H1 (cell line): Measurements from ENCODE around the gene ZFYVE21. TPM values are rescaled to one million over a fixed set of nuclear protein-coding genes. Genes with fewer than 3 reads are reported as not detected.

Experiments used
- CTCF ChIA-PET: fragments of 300-600 bp; sonication (Branson Sonifier 250); formaldehyde crosslinking; loops from one replicate; lab custom pipeline; 2021; ENCODE audit not compliant: partially characterized antibody; lab: Charles Lee
- POLR2A ChIA-PET: fragments of 300-600 bp; sonication (Branson Sonifier 250); formaldehyde crosslinking; loops from one replicate; lab custom pipeline; 2021; ENCODE audit warnings: inconsistent platforms; ENCODE audit not compliant: partially characterized antibody; lab: Charles Lee
- DNase-seq, 2 experiments: peaks; one replicate each; pipeline versions ENCODE4 v3.0.0 to v3.0.0-alpha.2; 2010 to 2022; ENCODE audit warnings: low spot score in 2 of 2, low read depth in 1 of 2, mixed read lengths in 1 of 2
- FAIRE-seq: peaks from 2 replicates; lab custom pipeline; 2011; peaks lifted over from hg19 to GRCh38; lab: Jason Lieb, UNC
- H2AFZ ChIP-seq: 2 replicates; pipeline ENCODE4 v1.8.1; 2012; ENCODE audit warnings: low read length, inconsistent platforms
- H2AK5ac ChIP-seq: 2 replicates; pipeline ENCODE4 v1.6.1; 2013; ENCODE audit warnings: low read depth, low read length
- H2BK120ac ChIP-seq: replicated peaks from 2 replicates; pipeline ENCODE3; 2013; ENCODE audit warnings: low read depth, low read length, inconsistent platforms
- H2BK12ac ChIP-seq: 2 replicates; pipeline ENCODE4 v1.6.1; 2013; ENCODE audit warnings: low read depth, low read length
- H2BK15ac ChIP-seq: 2 replicates; pipeline ENCODE4 v1.6.1; 2013; ENCODE audit warnings: low read length
- H2BK20ac ChIP-seq: 2 replicates; pipeline ENCODE4 v1.6.1; 2013; ENCODE audit warnings: low read length
- H2BK5ac ChIP-seq: 2 replicates; pipeline ENCODE4 v1.6.1; 2013; ENCODE audit warnings: low read depth, low read length
- H3K14ac ChIP-seq: 2 replicates; pipeline ENCODE4 v1.6.1; 2013; ENCODE audit warnings: inconsistent platforms; ENCODE audit not compliant: insufficient read length
- H3K18ac ChIP-seq: 2 replicates; pipeline ENCODE4 v1.6.1; 2013; ENCODE audit warnings: low read length; ENCODE audit errors: extremely low read depth
- H3K23ac ChIP-seq: 2 replicates; pipeline ENCODE4 v1.6.1; 2013; ENCODE audit warnings: inconsistent platforms; ENCODE audit not compliant: insufficient read length
- H3K23me2 ChIP-seq: 2 replicates; pipeline ENCODE4 v1.6.1; 2013; ENCODE audit warnings: low read depth, low read length
- H3K27ac ChIP-seq: 2 replicates; pipeline ENCODE4 v1.6.1; 2011; ENCODE audit warnings: low read depth, low read length, inconsistent platforms
- H3K27me3 ChIP-seq, 4 experiments: replicated peaks in 1 of 4; 1 replicate in 1 of 4; 2 replicates in 3 of 4; pipeline versions ENCODE4 v1.6.1 to v1.8.1; 2011 to 2013; ENCODE audit warnings: low read length in 3 of 4, mild to moderate bottlenecking in 3 of 4, inconsistent platforms in 2 of 4, mixed read lengths in 2 of 4, moderate library complexity in 1 of 4; ENCODE audit not compliant: control insufficient read depth in 3 of 4, insufficient read depth in 3 of 4; ENCODE audit errors: extremely low read depth in 1 of 4
- H3K36me3 ChIP-seq, 4 experiments: 2 replicates each; pipeline versions ENCODE4 v1.6.1 to v1.8.1; 2011 to 2013; ENCODE audit warnings: mild to moderate bottlenecking in 4 of 4, low read length in 3 of 4, moderate library complexity in 2 of 4, control low read depth in 1 of 4, inconsistent platforms in 1 of 4; ENCODE audit not compliant: insufficient read depth in 4 of 4, control insufficient read depth in 2 of 4
- H3K4ac ChIP-seq: replicated peaks from 2 replicates; pipeline ENCODE3; 2013; ENCODE audit warnings: low read length, low read depth, mixed read lengths, inconsistent platforms; ENCODE audit not compliant: insufficient read length
- H3K4me1 ChIP-seq, 4 experiments: replicated peaks in 1 of 4; 1 replicate in 1 of 4; 2 replicates in 3 of 4; pipeline versions ENCODE4 v1.6.1 to v1.8.1; 2011 to 2013; ENCODE audit warnings: low read length in 3 of 4, inconsistent platforms in 2 of 4, mixed read lengths in 1 of 4; ENCODE audit not compliant: insufficient read depth in 4 of 4, control insufficient read depth in 3 of 4
- H3K4me2 ChIP-seq, 2 experiments: 2 replicates each; pipeline versions ENCODE4 v1.6.1 to v1.8.1; 2011 to 2013; ENCODE audit warnings: low read depth in 2 of 2, low read length in 2 of 2, control low read depth in 1 of 2, inconsistent platforms in 1 of 2, mild to moderate bottlenecking in 1 of 2; ENCODE audit not compliant: insufficient read depth in 1 of 2
- H3K4me3 ChIP-seq, 4 experiments: fragments of 200-600, 300-600 bp in 1 of 4; sonication (generic), shearing (Covaris generic), sonication (Bioruptor Twin) in 1 of 4; 2 replicates each; pipeline versions ENCODE4 v1.5.1 to v1.8.1; 2011 to 2016; ENCODE audit warnings: low read length in 4 of 4, low read depth in 3 of 4, control low read depth in 2 of 4, inconsistent platforms in 2 of 4, mild to moderate bottlenecking in 2 of 4, mixed read lengths in 1 of 4, moderate library complexity in 1 of 4; ENCODE audit not compliant: insufficient read depth in 2 of 4; ENCODE audit errors: extremely low read depth in 1 of 4
- H3K56ac ChIP-seq: replicated peaks from 2 replicates; pipeline ENCODE3; 2013; ENCODE audit warnings: low read depth, mild to moderate bottlenecking, mixed read lengths, low read length, inconsistent platforms; ENCODE audit not compliant: insufficient read length
- H3K79me1 ChIP-seq: 2 replicates; pipeline ENCODE4 v1.6.1; 2013; ENCODE audit warnings: low read depth, low read length, control low read depth
- H3K79me2 ChIP-seq, 2 experiments: 2 replicates each; pipeline versions ENCODE4 v1.6.1 to v1.8.1; 2012 to 2013; ENCODE audit warnings: low read length in 2 of 2, mild to moderate bottlenecking in 2 of 2, inconsistent platforms in 1 of 2; ENCODE audit not compliant: insufficient read depth in 2 of 2, control insufficient read depth in 1 of 2
- H3K9ac ChIP-seq, 4 experiments: replicated peaks in 1 of 4; 1 replicate in 1 of 4; 2 replicates in 3 of 4; pipeline versions ENCODE4 v1.6.1 to v1.8.1; 2011 to 2013; ENCODE audit warnings: low read depth in 3 of 4, low read length in 3 of 4, control low read depth in 2 of 4, mild to moderate bottlenecking in 2 of 4, moderate library complexity in 2 of 4, inconsistent platforms in 1 of 4; ENCODE audit errors: extremely low read depth in 1 of 4
- H3K9me3 ChIP-seq, 2 experiments: 2 replicates each; pipeline versions ENCODE4 v1.6.1 to v1.8.1; 2012 to 2013; ENCODE audit warnings: mild to moderate bottlenecking in 2 of 2, moderate library complexity in 2 of 2, control low read depth in 1 of 2, inconsistent platforms in 1 of 2, low read depth in 1 of 2, low read length in 1 of 2, mixed read lengths in 1 of 2; ENCODE audit not compliant: insufficient read depth in 2 of 2
- H4K20me1 ChIP-seq, 2 experiments: replicated peaks in 1 of 2; 2 replicates each; pipeline versions ENCODE3 to v1.8.1; 2011 to 2013; ENCODE audit warnings: inconsistent platforms in 2 of 2, low read length in 2 of 2, mild to moderate bottlenecking in 1 of 2; ENCODE audit not compliant: insufficient read depth in 2 of 2, control insufficient read depth in 1 of 2
- H4K5ac ChIP-seq: 2 replicates; pipeline ENCODE4 v1.6.1; 2013; ENCODE audit warnings: low read length, low read depth, mixed read lengths, inconsistent platforms; ENCODE audit not compliant: insufficient read length
- H4K8ac ChIP-seq: 2 replicates; pipeline ENCODE4 v1.8.0; 2013; ENCODE audit warnings: mild to moderate bottlenecking, moderate library complexity, low read length, inconsistent platforms; ENCODE audit not compliant: insufficient read depth; ENCODE audit errors: extremely low read depth
- H4K91ac ChIP-seq: replicated peaks from 2 replicates; pipeline ENCODE3; 2013; ENCODE audit warnings: low read length, mixed read lengths, inconsistent platforms; ENCODE audit not compliant: insufficient read length
- E2F6 ChIP-seq: IDR thresholded peaks from 2 replicates; pipeline ENCODE4 v1.6.1; 2012; ENCODE audit warnings: inconsistent platforms
- PHF8 ChIP-seq: fragments of 200-600 bp; sonication (generic); conservative IDR thresholded peaks from 2 replicates; pipeline ENCODE4 v1.7.1; 2012; ENCODE audit warnings: low read depth, mild to moderate bottlenecking, inconsistent platforms, low read length, moderate library complexity
- USF2 ChIP-seq: IDR thresholded peaks from 2 replicates; pipeline ENCODE4 v1.6.1; 2011; ENCODE audit warnings: low read length, improper control_type of control experiment
- WGBS, 2 experiments: shearing (Covaris generic) in 1 of 2; methylation state at CpG; one replicate each; pipeline versions ENCODE4 v1.1.6 to v1.1.7; 2013 to 2015; ENCODE audit warnings: low lambda C conversion rate in 2 of 2, mixed read lengths in 2 of 2, inconsistent platforms in 1 of 2, low coverage in 1 of 2, missing lambda C conversion rate in 1 of 2; ENCODE audit not compliant: insufficient replicate concordance in 2 of 2, insufficient coverage in 1 of 2, insufficient read length in 1 of 2; ENCODE audit errors: extremely low coverage in 1 of 2, missing lambda C conversion rate in 1 of 2; 5-methylcytosine and 5-hydroxymethylcytosine counted together
- polyA plus RNA-seq, 7 experiments: library from polyadenylated mRNA; depleted of rRNA in 3 of 7; stranded (reverse) in 5 of 7; unstranded in 2 of 7; fragments of >200 nt in 5 of 7; fragments of 200-250 nt in 2 of 7; gene quantifications; 1 replicate in 5 of 7; 2 replicates in 1 of 7; 4 replicates in 1 of 7; pipeline versions ENCODE4 v1.2.1 to v1.2.3, GENCODE V29; 2011 to 2013; ENCODE audit warnings: missing spikeins in 2 of 7, mixed read lengths in 2 of 7
- total RNA-seq: library from RNA; stranded (reverse); fragmentation: NEBNext Ultra II Directional; extraction: Animal tissue kit (Norgen Biotek cat#: 25700); gene quantifications from 2 replicates; pipeline ENCODE4 v1.2.1, GENCODE V29; 2021

Gene ZFYVE21
- total and polyA plus RNA-seq, 2 of the 8 experiments (the other 6 are each of a cell fraction or from before 2014, with no cell fraction given): 53.4 to 127 TPM

GRCh38 chr14:103729496-103730448 is 14.2 kb downstream of the ZFYVE21 start:
- FAIRE-seq (no peak), DNase-seq (no peak)
- Histone ChIP-seq H3K14ac (no peak overlapping the region), H3K4me2 (no peak overlapping the region), H2BK5ac (no peak overlapping the region), H3K18ac (no peak overlapping the region), H2BK120ac (no peak overlapping the region), H4K8ac (no peak overlapping the region), H4K5ac (no peak overlapping the region), H4K20me1 (peaks cover 7 to 24% of the 10 kb centered on the region in 2 experiments), H3K23ac (no peak overlapping the region), H2AFZ (no peak overlapping the region), H3K79me1 (peaks cover 6% of the 10 kb centered on the region), H3K9ac (no peak overlapping the region), H3K4ac (no peak overlapping the region), H3K27me3 (no peaks in the 10 kb centered on the region), H3K23me2 (no peaks in the 10 kb centered on the region), H3K4me3 (no peak overlapping the region), H3K9me3 (no peaks in the 10 kb centered on the region), H3K27ac (no peak overlapping the region), H2BK20ac (no peak overlapping the region), H3K36me3 (peaks cover 5 to 21% (median 13%) of the 10 kb centered on the region in 4 experiments; a peak in 6 of 8 replicates), H3K4me1 (no peaks in the 10 kb centered on the region; a peak in 1 of 7 replicates), H2AK5ac (no peak overlapping the region), H3K56ac (no peak overlapping the region), H4K91ac (no peak overlapping the region), H2BK12ac (no peak overlapping the region), H3K79me2 (peaks cover 0 to 6% of the 10 kb centered on the region in 2 experiments; a peak in 1 of 4 replicates), H2BK15ac (no peak overlapping the region)
- TF ChIP-seq E2F6 (no peak), PHF8 (no peak), USF2 (no peak)
- CTCF ChIA-PET: interaction anchor here (1.0 to 1.1 kb wide), 2 partner anchors 9 to 16 kb away, joined by 3 read pairs; no protein-coding TSS in a partner anchor
- 96% methylated on average over 23 of the region's 24 CpGs; no CpG with 5 or more reads in 1 of the 2 experiments for WGBS, 2 experiments
- POLR2A ChIA-PET: interaction anchor here (0.6 kb wide), 1 partner anchor 68 kb away, joined by 4 read pairs; no protein-coding TSS in a partner anchor
